ENCODE data around the gene FBN2.

DNA sequence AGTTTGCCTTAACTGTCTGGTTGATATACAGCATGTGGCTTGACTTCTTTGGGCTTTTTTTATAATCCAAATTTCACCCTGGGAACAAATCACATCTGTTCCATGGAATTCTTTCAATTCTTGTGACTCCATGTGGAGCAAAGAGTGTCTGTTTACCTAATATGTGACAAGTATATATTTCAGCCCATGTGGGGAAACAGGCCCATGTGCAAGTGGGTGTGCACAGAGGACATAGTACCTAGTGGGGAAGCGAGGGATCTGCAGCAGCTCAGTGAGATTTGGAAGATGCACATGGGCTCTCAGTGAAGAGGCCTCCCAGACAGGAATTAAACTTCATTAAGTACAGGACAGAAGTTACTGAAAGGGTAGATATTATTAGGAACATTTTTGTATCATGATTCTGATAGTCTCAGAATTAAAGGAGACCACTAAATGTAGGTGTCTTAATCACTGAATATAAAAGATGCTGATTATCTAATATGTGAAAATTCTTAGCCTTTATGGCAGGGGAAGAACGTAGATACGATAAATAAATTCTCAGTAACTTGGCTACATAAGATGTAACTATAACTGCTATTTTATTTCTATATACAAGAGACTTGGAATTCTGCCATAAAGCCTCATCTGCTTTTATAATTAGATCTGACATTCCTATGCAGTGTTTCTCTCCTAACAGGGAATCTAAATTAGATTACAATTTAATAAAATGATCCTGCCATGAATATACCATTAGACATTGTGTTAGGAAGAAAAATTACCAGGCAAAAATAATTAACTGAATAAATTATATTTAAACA, 273.3 kb downstream of the FBN2 start:
- TF ChIP-seq, protein P1, sequence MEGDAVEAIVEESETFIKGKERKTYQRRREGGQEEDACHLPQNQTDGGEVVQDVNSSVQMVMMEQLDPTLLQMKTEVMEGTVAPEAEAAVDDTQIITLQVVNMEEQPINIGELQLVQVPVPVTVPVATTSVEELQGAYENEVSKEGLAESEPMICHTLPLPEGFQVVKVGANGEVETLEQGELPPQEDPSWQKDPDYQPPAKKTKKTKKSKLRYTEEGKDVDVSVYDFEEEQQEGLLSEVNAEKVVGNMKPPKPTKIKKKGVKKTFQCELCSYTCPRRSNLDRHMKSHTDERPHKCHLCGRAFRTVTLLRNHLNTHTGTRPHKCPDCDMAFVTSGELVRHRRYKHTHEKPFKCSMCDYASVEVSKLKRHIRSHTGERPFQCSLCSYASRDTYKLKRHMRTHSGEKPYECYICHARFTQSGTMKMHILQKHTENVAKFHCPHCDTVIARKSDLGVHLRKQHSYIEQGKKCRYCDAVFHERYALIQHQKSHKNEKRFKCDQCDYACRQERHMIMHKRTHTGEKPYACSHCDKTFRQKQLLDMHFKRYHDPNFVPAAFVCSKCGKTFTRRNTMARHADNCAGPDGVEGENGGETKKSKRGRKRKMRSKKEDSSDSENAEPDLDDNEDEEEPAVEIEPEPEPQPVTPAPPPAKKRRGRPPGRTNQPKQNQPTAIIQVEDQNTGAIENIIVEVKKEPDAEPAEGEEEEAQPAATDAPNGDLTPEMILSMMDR (IDR thresholded peaks at IDR 0.05) = no peak
- no peak for TF ChIP-seq POLR2A (IDR thresholded peaks at IDR 0.05)
